ENCODE measurements around the gene ZBTB20. TPM values are rescaled to one million over a fixed set of nuclear protein-coding genes. Genes with fewer than 3 reads are reported as not detected.
A peak's percentile ranks its signal among the peaks of the same experiment; 100 is the strongest.

The ZBTB20 gene
- total RNA-seq, 2 experiments from 2014 or later, result 5.1 to 5.3 TPM

DNA sequence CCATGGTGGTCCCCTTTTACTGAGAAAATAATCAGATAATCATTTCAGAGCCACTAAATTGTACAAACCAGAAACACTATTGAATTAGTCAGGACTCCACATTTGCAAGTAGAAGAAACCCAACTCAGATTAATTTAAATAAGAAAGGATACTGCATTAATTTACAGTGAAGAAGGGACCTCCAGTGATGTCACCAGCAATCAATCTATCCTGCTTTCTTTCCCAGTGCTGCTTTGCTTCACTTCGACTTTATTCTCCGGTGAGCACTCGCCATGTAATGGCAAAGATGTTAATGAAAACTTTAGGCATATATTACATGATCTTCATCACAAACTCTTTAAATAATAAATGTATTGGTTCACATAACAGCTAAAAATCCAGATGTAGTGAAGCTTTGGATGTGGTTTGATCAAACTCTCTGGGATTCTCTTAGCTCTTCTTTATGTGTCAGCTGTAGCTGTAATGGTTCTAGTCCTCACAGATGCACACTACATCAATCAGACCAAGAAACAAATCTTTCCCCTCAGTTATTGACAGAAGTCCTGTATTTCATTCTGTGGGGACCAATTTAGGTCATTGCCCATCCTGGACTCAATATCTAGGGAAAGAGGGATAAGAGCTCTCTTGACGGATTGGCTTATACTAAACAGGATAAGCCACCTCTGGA lies 14.2 kb upstream of the ZBTB20 start:
- Mint-ChIP-seq H3K4me1 (ENCODE audit: low read depth) (peaks cover 32% of the 10 kb centered on the region), H3K4me3 (no peak overlapping the region), H3K27ac (no peak overlapping the region), H3K36me3 (ENCODE audit: low read depth) (peaks cover 4% of the 10 kb centered on the region), H3K27me3 (no peaks in the 10 kb centered on the region), H3K9me3 (peaks cover 4% of the 10 kb centered on the region)
- intact Hi-C loops (cut with micrococcal nuclease), result no loop called here
- DNase-seq (no peak), ATAC-seq (no peak)
- no peak for TF ChIP-seq CTCF (IDR thresholded peaks at IDR 0.05)
- CTCF ChIA-PET, result no interaction called here
- POLR2A ChIA-PET, result interaction anchor here (5.5 kb wide), 1 partner anchor 14 kb away, joined by 28 read pairs; the partner anchor contains the start of gene ZBTB20

DNA sequence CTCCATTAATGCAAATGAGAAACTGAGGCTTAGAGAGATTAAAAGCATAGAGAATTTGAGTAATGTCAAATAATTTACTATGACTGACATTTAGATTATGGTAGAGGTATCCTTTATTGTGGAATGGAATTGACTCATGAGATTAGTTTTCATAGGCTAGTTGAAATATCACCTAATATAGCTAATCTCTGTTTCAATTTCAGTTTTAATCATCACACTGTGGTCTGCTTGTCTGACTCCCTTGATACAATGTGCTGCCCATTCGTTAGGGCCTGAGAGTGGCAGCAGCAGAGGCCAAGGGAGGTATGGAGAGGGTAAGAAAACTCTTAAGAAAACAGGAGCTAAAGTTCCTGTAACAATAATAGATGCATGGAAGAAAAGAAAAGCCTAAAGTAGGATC lies 13.2 kb upstream of the ZBTB20 start:
- POLR2A ChIA-PET, result no interaction called here
- intact Hi-C loops (cut with micrococcal nuclease), result no loop called here
- Mint-ChIP-seq H3K9me3 (peaks cover 4% of the 10 kb centered on the region), H3K4me1 (ENCODE audit: low read depth) (peaks cover 26% of the 10 kb centered on the region), H3K27me3 (no peaks in the 10 kb centered on the region), H3K4me3 (no peak overlapping the region), H3K36me3 (ENCODE audit: low read depth) (peaks cover 4% of the 10 kb centered on the region), H3K27ac (no peak overlapping the region)
- CTCF ChIA-PET, result no interaction called here
- DNase-seq (no peak), ATAC-seq (peak; percentile 49)
- TF ChIP-seq CTCF (IDR thresholded peaks at IDR 0.05), result no peak

- Mint-ChIP-seq H3K36me3 (ENCODE audit: low read depth) (no peaks in the 10 kb centered on the region), H3K4me3 (no peak overlapping the region), H3K4me1 (ENCODE audit: low read depth) (peaks cover 5% of the 10 kb centered on the region), H3K27ac (no peak overlapping the region), H3K9me3 (no peaks in the 10 kb centered on the region), H3K27me3 (no peaks in the 10 kb centered on the region)
- ATAC-seq (no peak), DNase-seq (no peak)
- intact Hi-C loops (cut with micrococcal nuclease), result no loop called here
- TF ChIP-seq CTCF (IDR thresholded peaks at IDR 0.05), result no peak
- POLR2A ChIA-PET, result no interaction called here
- CTCF ChIA-PET, result no interaction called here
These were observed 9.1 kb upstream of the ZBTB20 start for GRCh38 chr3:115156046-115156654.

DNA sequence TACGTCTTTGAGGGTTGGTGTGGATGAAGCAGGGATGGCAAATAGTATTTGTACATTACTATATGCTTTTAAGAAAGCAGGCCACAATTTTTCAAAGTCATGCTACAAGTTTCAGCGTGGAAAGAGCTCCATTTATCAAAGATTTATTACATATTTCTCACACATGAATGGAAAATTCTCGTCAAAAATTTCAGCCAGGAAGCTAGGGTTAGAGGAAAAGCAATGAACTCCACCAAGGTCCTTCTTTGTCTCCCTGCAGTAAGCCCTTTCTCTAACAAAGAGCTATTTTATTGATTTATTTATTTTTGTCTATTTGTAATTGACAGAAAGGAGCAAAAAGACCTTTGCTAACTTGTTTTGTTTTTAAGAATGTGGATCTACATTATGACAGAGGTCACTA lies 7.5 kb upstream of the ZBTB20 start:
- DNase-seq, result no peak
- CTCF ChIA-PET, result interaction anchor here (0.9 to 1.2 kb wide), 3 partner anchors 9 to 63 kb away, joined by 3 to 4 read pairs (median 3); no protein-coding TSS in a partner anchor
- Mint-ChIP-seq H3K27ac (no peak overlapping the region), H3K27me3 (no peaks in the 10 kb centered on the region), H3K4me3 (no peak overlapping the region), H3K36me3 (ENCODE audit: low read depth) (peaks cover 4% of the 10 kb centered on the region), H3K4me1 (ENCODE audit: low read depth) (no peaks in the 10 kb centered on the region), H3K9me3 (peaks cover 4% of the 10 kb centered on the region)
- intact Hi-C loops (cut with micrococcal nuclease), result no loop called here
- ATAC-seq, result no peak
- no peak for TF ChIP-seq CTCF (IDR thresholded peaks at IDR 0.05)
- POLR2A ChIA-PET, result interaction anchor here (1.2 to 1.3 kb wide), 2 partner anchors 8 to 11 kb away, joined by 3 to 4 read pairs; no protein-coding TSS in a partner anchor

- ATAC-seq, result no peak
- no peaks in the 10 kb centered on the region for H3K27me3 Mint-ChIP-seq
- TF ChIP-seq CTCF (IDR thresholded peaks at IDR 0.05), result no peak
- intact Hi-C loops (cut with micrococcal nuclease), result no loop called here
- ChIA-PET CTCF (interaction anchor here (0.9 kb wide), 1 partner anchor 12 kb away, joined by 3 read pairs; no protein-coding TSS in a partner anchor), POLR2A (no interaction called here)
- peaks cover 4% of the 10 kb centered on the region for H3K36me3 Mint-ChIP-seq (ENCODE audit: low read depth)
- DNase-seq, result no peak
- H3K9me3 Mint-ChIP-seq, result peaks cover 4% of the 10 kb centered on the region
- H3K4me3 Mint-ChIP-seq, result no peak overlapping the region
- H3K27ac Mint-ChIP-seq, result no peak overlapping the region
- no peaks in the 10 kb centered on the region for H3K4me1 Mint-ChIP-seq (ENCODE audit: low read depth)
These were observed 4.8 kb upstream of the ZBTB20 start for GRCh38 chr3:115151921-115152320.

Data from activated CD8-positive, alpha-beta T cell treated with anti-CD3 and anti-CD28 coated beads for 36 hours (primary cell).